SK-N-SH (cell line): ENCODE results near the gene MTF1. TPM values are rescaled to one million over a fixed set of nuclear protein-coding genes. Genes with fewer than 3 reads are reported as not detected.
A peak's percentile ranks its signal among the peaks of the same experiment; 100 is the strongest.

Experiments
- CTCF ChIA-PET: fragments of 300-600, 350-600 bp; formaldehyde crosslinking; extraction: SDS; loops from one replicate; lab custom pipeline; 2021; lab: Yijun Ruan, JAX
- POLR2A ChIA-PET: fragments of 350-600 bp; sonication (Branson Sonifier 250); formaldehyde crosslinking; extraction: SDS; loops from one replicate; lab custom pipeline; 2020; ENCODE audit warnings: antibody characterized with exemption, inconsistent platforms; lab: Yijun Ruan, JAX
- DNase-seq: peaks from one replicate; pipeline ENCODE4 v3.0.0; 2012
- H2AFZ ChIP-seq: fragments of 200-600 bp; sonication (generic); 2 replicates; pipeline ENCODE4 v1.8.1; 2016; ENCODE audit warnings: antibody characterized with exemption, mild to moderate bottlenecking, low read depth
- H3F3A ChIP-seq: fragments of 200-600 bp; sonication (generic); replicated peaks from 2 replicates; pipeline ENCODE3; 2016; ENCODE audit warnings: antibody characterized with exemption, mild to moderate bottlenecking; ENCODE audit not compliant: insufficient read depth
- H3K27ac ChIP-seq, 2 experiments: fragments of 200-500 bp in 1 of 2; fragments of 200-600 bp in 1 of 2; sonication (Bioruptor generic) in 1 of 2; sonication (generic), shearing (Covaris generic) in 1 of 2; 2 replicates each; pipeline versions ENCODE4 v1.5.1 to v1.6.1; 2014 to 2016; ENCODE audit warnings: low read depth in 2 of 2, inconsistent platforms in 1 of 2, low read length in 1 of 2, mild to moderate bottlenecking in 1 of 2, mixed read lengths in 1 of 2
- H3K27me3 ChIP-seq: fragments of 200-600 bp; sonication (generic), shearing (Covaris generic); 2 replicates; pipeline ENCODE4 v1.6.1; 2016; ENCODE audit warnings: mixed run types; ENCODE audit not compliant: insufficient read depth
- H3K36me3 ChIP-seq, 2 experiments: fragments of 200-500 bp in 1 of 2; fragments of 200-600 bp in 1 of 2; sonication (Bioruptor generic) in 1 of 2; sonication (generic) in 1 of 2; replicated peaks in 1 of 2; 2 replicates each; pipeline versions ENCODE3 to v1.5.1; 2014 to 2016; ENCODE audit warnings: low read length in 1 of 2, mild to moderate bottlenecking in 1 of 2; ENCODE audit not compliant: insufficient read depth in 2 of 2, control insufficient read depth in 1 of 2
- H3K4me1 ChIP-seq, 2 experiments: fragments of 200-500 bp in 1 of 2; fragments of 200-600 bp in 1 of 2; sonication (Bioruptor generic) in 1 of 2; sonication (generic), shearing (Covaris generic) in 1 of 2; 2 replicates each; pipeline versions ENCODE4 v1.5.1 to v1.6.1; 2014 to 2016; ENCODE audit warnings: low read depth in 1 of 2, low read length in 1 of 2, mixed run types in 1 of 2; ENCODE audit not compliant: insufficient read depth in 2 of 2, control insufficient read depth in 1 of 2
- H3K4me2 ChIP-seq: fragments of 200-600 bp; sonication (generic), shearing (Covaris generic); 2 replicates; pipeline ENCODE4 v1.6.1; 2017; ENCODE audit warnings: mixed run types
- H3K4me3 ChIP-seq, 2 experiments: fragments of 200-500 bp in 1 of 2; fragments of 200-600 bp in 1 of 2; sonication (Bioruptor generic) in 1 of 2; sonication (generic), shearing (Covaris generic) in 1 of 2; 2 replicates each; pipeline versions ENCODE4 v1.5.1 to v1.8.1; 2014 to 2016; ENCODE audit warnings: low read depth in 2 of 2, inconsistent platforms in 1 of 2, low read length in 1 of 2, mild to moderate bottlenecking in 1 of 2, mixed read lengths in 1 of 2, moderate library complexity in 1 of 2
- H3K79me2 ChIP-seq: fragments of 200-600 bp; sonication (generic); 2 replicates; pipeline ENCODE4 v1.8.1; 2017; ENCODE audit warnings: mild to moderate bottlenecking; ENCODE audit not compliant: insufficient read depth
- H3K9ac ChIP-seq: fragments of 200-600 bp; sonication (generic); 2 replicates; pipeline ENCODE4 v1.6.1; 2017; ENCODE audit warnings: mixed run types
- H3K9me2 ChIP-seq: fragments of 200-600 bp; sonication (generic); 2 replicates; pipeline ENCODE4 v1.6.1; 2017; ENCODE audit warnings: mixed run types
- H3K9me3 ChIP-seq: fragments of 200-600 bp; sonication (generic); 2 replicates; pipeline ENCODE4 v1.6.1; 2017; ENCODE audit warnings: mixed run types, mild to moderate bottlenecking, moderate library complexity
- H4K20me1 ChIP-seq: fragments of 200-600 bp; sonication (generic); 2 replicates; pipeline ENCODE4 v1.6.1; 2017; ENCODE audit warnings: mild to moderate bottlenecking, mixed run types; ENCODE audit not compliant: insufficient read depth
- CHD2 ChIP-seq: fragments of 150-350 bp; IDR thresholded peaks from 2 replicates; pipeline ENCODE4 v1.6.1; 2018; ENCODE audit warnings: low read length; ENCODE audit not compliant: partially characterized antibody
- EP300 ChIP-seq, 2 experiments: IDR thresholded peaks; 2 replicates each; pipeline versions ENCODE4 v1.4.0 to v1.6.1; 2012; ENCODE audit warnings: borderline replicate concordance in 1 of 2, low read depth in 1 of 2, low read length in 1 of 2
- FOXJ3 ChIP-seq: sonication (generic); formaldehyde crosslinking; IDR thresholded peaks from 2 replicates; pipeline ENCODE4 v1.5.1; 2020; ENCODE audit warnings: mild to moderate bottlenecking, missing genetic modification reagents
- RCOR1 ChIP-seq: fragments of 150-350 bp; IDR thresholded peaks from 2 replicates; pipeline ENCODE4 v1.6.1; 2017; ENCODE audit warnings: antibody characterized with exemption, low read length
- REST ChIP-seq: IDR thresholded peaks from 2 replicates; pipeline ENCODE4 v1.6.1; 2012; ENCODE audit warnings: mild to moderate bottlenecking, low read depth, low read length, moderate library complexity
- TEAD4 ChIP-seq: IDR thresholded peaks from 2 replicates; pipeline ENCODE4 v1.4.0; 2012; ENCODE audit warnings: mild to moderate bottlenecking, borderline replicate concordance; ENCODE audit not compliant: insufficient read depth
- WGBS: methylation state at CpG from one replicate; pipeline ENCODE4 v1.1.6; 2017; ENCODE audit warnings: low lambda C conversion rate; 5-methylcytosine and 5-hydroxymethylcytosine counted together
- polyA plus RNA-seq, 3 experiments: library from polyadenylated mRNA; depleted of rRNA; stranded (reverse); fragments of >200 nt; gene quantifications; 2 replicates each; pipeline ENCODE4 v1.2.3, GENCODE V29; 2012

Gene MTF1
- polyA plus RNA-seq, 1 of the 3 experiments (the other 2 are of a cell fraction): 5.0 TPM

- H3K27me3 ChIP-seq: no peaks in the 10 kb centered on the region
Observed at GRCh38 chr1:37861151-37861550, 1.8 kb upstream of the MTF1 start.

GRCh38 chr1:37860346-37860666 is 914 bp upstream of the MTF1 start:
- ChIA-PET POLR2A (interaction anchor here (1.4 to 2.4 kb wide), 2 partner anchors 10 to 53 kb away, joined by 5 to 29 read pairs; partner anchors contain the start of genes C1orf122 and YRDC), CTCF (interaction anchor here (0.6 to 3.4 kb wide), 34 partner anchors 10 to 384 kb away, joined by 3 to 26 read pairs (median 5); partner anchors contain the start of genes C1orf122, MEAF6 and YRDC)
- H3K9ac ChIP-seq: peak overlapping the region; percentile 89; the same call in 1 of the 2 replicates

More at GRCh38 chr1:37861151-37861550, 1.8 kb upstream of the MTF1 start:
- no peak for DNase-seq
- CTCF ChIA-PET: interaction anchor here (0.7 to 3.1 kb wide), 7 partner anchors 19 to 374 kb away, joined by 3 to 20 read pairs (median 9); partner anchors contain the start of genes C1orf122, SF3A3 and YRDC
- 81% methylated on average over 4 of the region's 4 CpGs for WGBS
- Histone ChIP-seq H3K9ac (no peak overlapping the region), H3K4me2 (no peak overlapping the region), H3K27ac (no peak overlapping the region), H3K9me2 (no peaks in the 10 kb centered on the region), H3K9me3 (no peaks in the 10 kb centered on the region), H3K79me2 (peaks cover 33% of the 10 kb centered on the region), H2AFZ (no peak overlapping the region)
- POLR2A ChIA-PET: no interaction called here
- TF ChIP-seq TEAD4 (no peak), RCOR1 (no peak), CHD2 (no peak), EP300 (IDR thresholded peaks at IDR 0.05; ENCODE audit: borderline replicate concordance in 1 of 2, low read depth in 1 of 2, low read length in 1 of 2) (no peak)
- TF ChIP-seq, all 33 proteins: peak for 0
- Histone ChIP-seq H4K20me1 (no peaks in the 10 kb centered on the region), H3K4me1 (peaks cover 9 to 10% of the 10 kb centered on the region in 2 experiments; a peak in 3 of 4 replicates), H3K36me3 (peaks cover 24 to 35% of the 10 kb centered on the region in 2 experiments), H3K4me3 (no peak overlapping the region), H3F3A (peaks cover 18% of the 10 kb centered on the region)

More at GRCh38 chr1:37860346-37860666, 914 bp upstream of the MTF1 start:
- Histone ChIP-seq H3K79me2 (peaks cover 41% of the 10 kb centered on the region), H3K36me3 (peaks cover 18 to 33% of the 10 kb centered on the region in 2 experiments), H3K27ac (peak overlapping the region; percentile 86 to 92), H3K4me2 (peak overlapping the region; percentile 95), H3K4me1 (peaks cover 9 to 10% of the 10 kb centered on the region in 2 experiments; a peak in 3 of 4 replicates), H3K9me2 (no peaks in the 10 kb centered on the region), H3K4me3 (peak overlapping the region; percentile 91 to 95), H4K20me1 (0 out of 2 replicates have a peak, but pooled peaks cover 3% of the 10 kb centered on the region), H3K9me3 (no peaks in the 10 kb centered on the region), H2AFZ (no peak overlapping the region; the same call in 1 of the 2 replicates), H3K27me3 (no peaks in the 10 kb centered on the region), H3F3A (peaks cover 18% of the 10 kb centered on the region)
- WGBS: 21% methylated on average over 5 of the region's 5 CpGs
- no peak for DNase-seq
- TF ChIP-seq FOXJ3 (0 out of 2 replicates have a peak, but pooled peaks have one; percentile 0), REST (no peak)
